ENCODE results near the gene FOXP1.

Gene FOXP1

DNA sequence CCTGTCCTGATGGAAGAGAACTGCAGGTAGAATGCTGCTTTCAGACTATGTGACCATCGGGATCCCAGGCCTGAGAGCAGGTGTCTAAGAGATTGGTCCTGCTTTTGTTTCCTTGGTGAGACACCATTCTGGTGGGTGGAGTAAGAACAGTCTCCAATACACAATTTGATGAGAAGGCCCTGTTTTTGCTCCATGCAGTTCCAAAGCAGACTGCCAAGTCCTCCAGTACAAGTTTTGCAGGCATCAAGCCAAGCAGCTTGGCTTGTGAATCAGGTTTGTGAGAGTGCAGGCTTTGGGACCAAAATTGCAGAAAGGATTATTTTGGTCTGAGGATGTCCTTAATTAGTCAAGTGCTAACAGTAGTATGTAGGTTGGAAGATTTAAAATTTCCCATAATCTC, 381.6 kb downstream of the FOXP1 start:
- ATAC-seq (replicated peaks) = no peak
- DNase-seq = no peak
- no peaks in the 10 kb centered on the region for H3K9me3 Mint-ChIP-seq
- H3K27ac Mint-ChIP-seq = no peak overlapping the region
- H3K27me3 Mint-ChIP-seq = no peaks in the 10 kb centered on the region
- peaks cover 3 to 11% of the 10 kb centered on the region in 2 donors for H3K4me1 Mint-ChIP-seq (ENCODE audit: low read depth in 2 of 2)
- no peaks in the 10 kb centered on the region for H3K36me3 Mint-ChIP-seq (ENCODE audit: insufficient read depth)
- no peak overlapping the region for H3K4me3 Mint-ChIP-seq

DNA sequence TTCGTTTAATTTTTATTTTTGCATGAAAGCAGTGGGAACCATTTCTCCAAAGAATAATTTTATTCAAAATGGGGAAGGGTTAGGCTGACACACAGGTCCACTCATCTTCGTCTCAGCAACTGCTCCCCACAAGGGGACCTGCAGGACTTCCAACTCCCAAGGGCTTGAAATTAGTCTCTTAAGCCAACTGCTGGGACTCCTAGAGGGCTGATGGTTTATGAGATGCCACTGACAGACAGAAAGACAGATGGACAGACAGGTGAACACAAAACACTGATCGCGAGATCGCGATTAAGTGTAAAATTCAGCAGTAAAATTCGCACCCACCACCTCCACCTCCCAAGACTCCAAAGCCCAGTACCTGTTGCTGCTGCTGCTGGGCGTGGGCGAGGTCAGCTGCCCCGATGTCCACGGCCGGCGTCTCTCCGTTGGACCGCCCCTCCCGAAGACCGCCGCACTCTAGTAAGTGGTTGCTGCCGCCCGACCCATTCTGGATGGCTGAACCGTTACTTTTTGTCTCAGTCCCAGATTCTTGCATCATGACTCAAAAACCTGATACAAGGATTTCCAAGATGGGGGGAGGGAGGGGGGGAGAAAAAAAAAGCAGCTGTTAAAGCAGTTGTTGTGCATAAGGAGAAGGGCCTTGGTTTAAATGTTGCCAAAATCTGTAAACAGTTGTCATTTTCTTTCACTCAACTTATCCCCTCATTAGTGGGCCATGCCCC, 385.5 kb downstream of the FOXP1 start:
- peaks cover 6 to 12% of the 10 kb centered on the region in 2 donors for H3K4me1 Mint-ChIP-seq (ENCODE audit: low read depth in 2 of 2)
- H3K27ac Mint-ChIP-seq = no peak overlapping the region
- H3K36me3 Mint-ChIP-seq (ENCODE audit: insufficient read depth) = peaks cover under 1% of the 10 kb centered on the region
- ATAC-seq (replicated peaks) (no peak), DNase-seq (no peak)
- H3K9me3 Mint-ChIP-seq = no peaks in the 10 kb centered on the region
- H3K4me3 Mint-ChIP-seq = no peak overlapping the region
- H3K27me3 Mint-ChIP-seq = no peaks in the 10 kb centered on the region

DNA sequence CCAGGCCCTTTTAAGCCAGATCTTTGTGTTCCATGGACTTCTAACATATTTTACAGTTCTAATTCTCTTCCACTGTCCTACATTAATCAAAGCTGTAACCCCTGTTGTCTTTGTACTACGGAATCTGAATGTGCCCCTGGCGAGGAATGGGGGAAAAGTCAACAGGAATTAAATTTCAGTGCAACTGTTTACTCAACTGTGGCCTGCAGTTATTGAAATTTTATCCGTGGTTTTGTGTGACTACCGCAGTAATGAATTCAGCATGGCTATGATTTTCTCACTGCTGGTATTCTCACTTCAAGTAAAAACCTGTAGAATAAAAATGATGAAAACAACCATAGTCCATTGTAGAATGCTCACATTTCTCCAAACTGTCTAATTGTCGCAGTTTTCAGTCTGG, 388.0 kb downstream of the FOXP1 start:
- Mint-ChIP-seq H3K4me1 (ENCODE audit: low read depth in 2 of 2) (peaks cover 6 to 17% of the 10 kb centered on the region in 2 donors), H3K27me3 (no peaks in the 10 kb centered on the region), H3K36me3 (ENCODE audit: insufficient read depth) (peaks cover 6% of the 10 kb centered on the region), H3K27ac (no peak overlapping the region), H3K4me3 (no peak overlapping the region), H3K9me3 (no peaks in the 10 kb centered on the region)
- ATAC-seq (replicated peaks) (no peak), DNase-seq (no peak)

DNA sequence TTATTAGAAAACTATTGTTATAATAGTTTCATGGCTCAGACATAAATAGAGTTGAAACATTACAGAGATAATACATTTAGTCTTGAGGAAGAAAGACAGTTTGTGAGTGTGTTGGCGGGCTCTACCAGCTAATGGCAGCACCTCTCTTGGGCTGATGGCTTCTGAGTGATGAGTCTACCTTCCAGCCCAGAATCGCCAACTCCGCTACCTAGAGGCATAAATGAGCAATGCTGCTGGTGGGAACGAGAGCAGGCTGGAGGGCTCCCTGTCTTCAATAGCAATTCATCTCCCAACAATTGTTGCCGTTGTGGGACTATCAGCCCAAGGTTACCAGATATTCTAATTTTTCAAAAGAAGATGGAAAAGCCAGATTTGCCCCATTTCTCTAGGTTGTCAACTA, 388.7 kb downstream of the FOXP1 start:
- Mint-ChIP-seq H3K4me1 (ENCODE audit: low read depth in 2 of 2) (peaks cover 6 to 17% of the 10 kb centered on the region in 2 donors), H3K27ac (no peak overlapping the region), H3K27me3 (no peaks in the 10 kb centered on the region), H3K36me3 (ENCODE audit: insufficient read depth) (peaks cover 6% of the 10 kb centered on the region), H3K4me3 (no peak overlapping the region), H3K9me3 (no peaks in the 10 kb centered on the region)
- ATAC-seq (replicated peaks) (no peak), DNase-seq (no peak)

DNA sequence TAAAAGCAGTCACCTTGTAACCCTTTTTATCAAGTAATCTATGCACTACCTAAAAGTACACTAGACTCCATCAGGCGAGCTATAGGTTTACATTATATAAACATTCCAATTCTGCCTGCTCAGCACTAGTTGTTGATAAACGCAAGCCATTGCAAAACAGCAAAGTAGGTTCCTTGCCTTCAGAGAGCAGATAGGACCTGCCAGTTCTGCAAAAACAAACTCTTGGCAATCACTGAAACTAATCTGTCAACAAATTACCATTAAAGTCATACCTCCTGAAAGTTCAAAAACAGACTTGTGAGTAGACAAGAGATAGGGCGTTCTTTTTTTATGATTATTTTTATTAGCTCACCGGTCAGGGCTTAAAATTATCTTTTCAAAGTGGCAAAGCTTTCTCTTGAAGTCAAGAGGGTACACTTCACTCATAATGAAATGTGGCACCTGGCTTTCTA, 392.5 kb downstream of the FOXP1 start:
- Mint-ChIP-seq H3K4me3 (no peak overlapping the region), H3K9me3 (no peaks in the 10 kb centered on the region), H3K36me3 (ENCODE audit: insufficient read depth) (peaks cover 6% of the 10 kb centered on the region)

DNA sequence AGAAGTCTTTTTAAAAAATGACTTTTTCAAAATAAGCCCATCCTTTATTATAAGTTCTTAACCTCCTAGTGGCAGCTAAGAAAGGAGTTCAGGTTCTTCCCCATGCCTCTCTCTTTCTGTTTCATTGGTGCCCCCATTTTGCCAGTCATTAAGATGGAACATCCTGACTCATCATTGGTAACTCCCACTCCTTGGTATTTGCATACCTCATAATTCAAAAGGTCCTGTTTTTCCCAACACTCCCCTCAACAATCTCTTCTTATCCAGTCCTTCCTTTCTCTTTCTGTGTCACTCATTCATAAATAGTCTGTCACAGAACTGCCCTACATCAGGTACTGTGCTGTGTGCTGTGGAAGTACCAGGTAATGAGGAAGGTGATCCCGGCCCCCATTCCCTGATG, 394.0 kb downstream of the FOXP1 start:
- no peak for ATAC-seq (replicated peaks)
- DNase-seq = no peak
- Mint-ChIP-seq H3K27ac (peak overlapping the region in 1 of 2 donors; percentile 1), H3K9me3 (no peaks in the 10 kb centered on the region), H3K4me1 (ENCODE audit: low read depth in 2 of 2) (peaks cover 9 to 25% of the 10 kb centered on the region in 2 donors), H3K27me3 (no peaks in the 10 kb centered on the region), H3K36me3 (ENCODE audit: insufficient read depth) (peaks cover 9% of the 10 kb centered on the region), H3K4me3 (no peak overlapping the region)

More for the DNA sequence above, 392.5 kb downstream of the FOXP1 start:
- DNase-seq = no peak
- Mint-ChIP-seq H3K4me1 (ENCODE audit: low read depth in 2 of 2) (peaks cover 6 to 18% of the 10 kb centered on the region in 2 donors), H3K27ac (peak overlapping the region in 1 of 2 donors; percentile 75), H3K27me3 (no peaks in the 10 kb centered on the region)
- no peak for ATAC-seq (replicated peaks)

DNA sequence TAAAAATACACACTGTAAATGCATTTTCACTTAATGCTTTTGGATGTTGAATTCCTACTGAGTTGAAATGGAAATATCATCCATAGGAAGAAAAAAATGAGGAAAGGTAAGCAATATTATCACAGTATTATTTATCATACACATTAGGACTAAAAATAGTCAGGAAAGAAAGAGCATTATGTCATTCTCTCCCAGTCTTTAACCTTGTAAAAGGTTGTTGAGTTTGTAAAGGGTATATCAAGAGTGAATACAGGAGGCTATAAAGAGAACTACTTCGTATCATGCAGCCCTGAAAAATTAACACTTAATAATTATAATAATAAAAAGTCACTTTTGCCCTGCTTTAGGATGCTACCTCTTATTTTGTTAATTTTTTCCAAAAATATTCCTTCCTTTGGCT, 395.8 kb downstream of the FOXP1 start:
- peaks cover 5% of the 10 kb centered on the region for H3K36me3 Mint-ChIP-seq (ENCODE audit: insufficient read depth)
- H3K4me1 Mint-ChIP-seq (ENCODE audit: low read depth in 2 of 2) = peaks cover 3 to 18% of the 10 kb centered on the region in 2 donors
- no peak for ATAC-seq (replicated peaks)
- no peak for DNase-seq
- no peak overlapping the region for H3K27ac Mint-ChIP-seq
- H3K4me3 Mint-ChIP-seq = no peak overlapping the region
- no peaks in the 10 kb centered on the region for H3K27me3 Mint-ChIP-seq
- no peaks in the 10 kb centered on the region for H3K9me3 Mint-ChIP-seq

DNA sequence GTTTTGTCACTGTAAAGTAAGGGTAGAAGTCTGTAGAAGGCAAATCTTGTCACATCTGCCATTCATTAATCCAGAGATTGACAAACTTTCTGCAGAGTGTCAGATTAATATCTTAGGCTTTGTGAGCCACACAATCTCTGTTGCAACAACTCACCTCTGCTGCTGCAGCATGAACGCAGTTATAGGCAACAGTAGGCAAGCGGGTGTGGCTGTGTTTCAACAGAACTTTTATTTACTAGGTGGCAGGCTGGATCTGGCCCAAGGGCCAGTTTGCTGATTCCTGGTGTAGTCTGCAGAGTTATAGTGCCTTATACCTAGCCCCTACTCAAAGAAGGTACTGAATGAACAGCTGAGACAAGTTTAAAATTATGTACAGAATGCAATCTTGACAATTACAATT, 396.7 kb downstream of the FOXP1 start:
- Mint-ChIP-seq H3K4me3 (no peak overlapping the region), H3K4me1 (ENCODE audit: low read depth in 2 of 2) (peaks cover 3 to 18% of the 10 kb centered on the region in 2 donors), H3K36me3 (ENCODE audit: insufficient read depth) (peaks cover 3% of the 10 kb centered on the region), H3K9me3 (no peaks in the 10 kb centered on the region), H3K27me3 (no peaks in the 10 kb centered on the region), H3K27ac (no peak overlapping the region)
- ATAC-seq (replicated peaks) (no peak), DNase-seq (no peak)

DNA sequence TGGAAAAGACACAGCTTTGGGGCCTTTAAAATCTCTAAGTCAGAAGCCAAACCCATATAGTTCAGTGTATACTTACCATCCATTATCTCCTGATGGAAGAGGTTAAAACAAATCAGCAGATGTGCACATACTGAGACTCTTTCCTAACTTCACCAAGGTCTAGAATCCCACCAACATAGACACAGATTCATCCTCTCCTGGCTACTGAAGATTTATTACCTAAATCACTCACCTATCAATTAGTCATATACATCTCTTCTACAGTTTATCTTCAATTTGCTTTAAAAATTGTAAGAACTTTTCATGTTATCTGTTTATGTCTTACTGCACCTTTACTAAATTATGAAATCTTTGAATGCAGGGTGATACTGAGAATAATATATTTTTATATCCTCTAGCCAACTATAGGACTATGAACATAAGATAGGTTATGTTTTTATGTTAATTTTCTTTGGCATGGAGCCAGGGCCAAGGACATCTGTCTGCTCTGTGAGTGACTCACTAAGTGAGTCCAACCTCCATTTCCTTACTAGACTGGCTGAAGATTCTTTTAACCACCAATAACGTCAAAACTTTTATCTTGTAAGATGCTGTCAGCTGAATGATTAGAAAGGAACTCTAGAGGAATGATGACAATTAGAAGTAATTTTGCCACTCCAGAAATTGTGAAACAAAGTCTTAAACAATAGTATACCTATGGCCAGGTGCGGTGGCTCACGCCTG, 397.6 kb downstream of the FOXP1 start:
- no peaks in the 10 kb centered on the region for H3K27me3 Mint-ChIP-seq
- ATAC-seq (replicated peaks) (peak; percentile 87), DNase-seq (peak; percentile 4 to 22 (median 8))
- H3K4me3 Mint-ChIP-seq = no peak overlapping the region
- H3K9me3 Mint-ChIP-seq = no peaks in the 10 kb centered on the region
- peaks cover 3% of the 10 kb centered on the region for H3K36me3 Mint-ChIP-seq (ENCODE audit: insufficient read depth)
- peaks cover 3 to 13% of the 10 kb centered on the region in 2 donors for H3K4me1 Mint-ChIP-seq (ENCODE audit: low read depth in 2 of 2)
- H3K27ac Mint-ChIP-seq = peak overlapping the region in 1 of 2 donors; percentile 27

DNA sequence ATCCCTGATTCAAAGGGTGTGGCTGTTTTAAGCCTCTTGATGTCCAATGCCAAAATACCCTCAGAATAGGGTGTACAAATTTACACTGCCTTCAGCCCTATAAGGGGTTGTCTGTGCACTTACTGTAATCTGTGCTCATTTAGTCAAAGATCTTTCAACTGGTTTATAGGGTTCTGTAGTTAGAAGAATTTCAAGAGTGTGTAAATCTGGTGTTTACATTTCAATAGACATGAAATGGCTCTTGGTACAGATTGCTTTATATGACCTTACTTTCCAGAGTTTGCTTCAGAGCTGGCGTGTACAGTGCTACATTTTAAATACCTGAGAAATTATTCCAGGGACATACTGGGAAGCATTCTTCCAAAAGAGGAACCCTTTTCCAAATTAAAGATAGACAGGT, 399.3 kb downstream of the FOXP1 start:
- ATAC-seq (replicated peaks) = no peak
- peaks cover 3% of the 10 kb centered on the region for H3K36me3 Mint-ChIP-seq (ENCODE audit: insufficient read depth)
- H3K4me3 Mint-ChIP-seq = no peak overlapping the region
- peak overlapping the region in 1 of 2 donors; percentile 76 for H3K27ac Mint-ChIP-seq
- no peak for DNase-seq
- H3K9me3 Mint-ChIP-seq = no peaks in the 10 kb centered on the region
- peaks cover 3 to 13% of the 10 kb centered on the region in 2 donors for H3K4me1 Mint-ChIP-seq (ENCODE audit: low read depth in 2 of 2)
- no peaks in the 10 kb centered on the region for H3K27me3 Mint-ChIP-seq

DNA sequence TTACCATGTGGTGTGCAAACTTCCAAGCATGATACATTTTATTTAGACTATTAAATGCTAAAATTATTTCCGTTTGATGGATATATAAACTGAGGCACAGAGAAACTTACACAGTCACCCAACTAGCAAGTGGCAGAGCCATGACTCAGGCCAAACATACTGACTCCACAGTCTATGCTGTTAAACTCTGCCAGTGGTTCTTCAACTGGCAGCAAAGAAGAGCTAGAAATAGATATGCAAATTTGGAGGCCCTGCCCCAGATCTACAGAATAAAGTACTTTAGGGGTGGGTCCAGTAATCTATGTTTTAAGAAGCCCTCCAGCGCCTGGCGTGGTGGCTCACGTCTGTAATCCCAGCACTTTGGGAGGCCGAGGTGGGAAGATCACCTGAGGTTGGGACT, 400.0 kb downstream of the FOXP1 start:
- H3K9me3 Mint-ChIP-seq = no peaks in the 10 kb centered on the region
- no peak for ATAC-seq (replicated peaks)
- H3K36me3 Mint-ChIP-seq (ENCODE audit: insufficient read depth) = peaks cover 8% of the 10 kb centered on the region
- no peak overlapping the region for H3K27ac Mint-ChIP-seq
- no peaks in the 10 kb centered on the region for H3K27me3 Mint-ChIP-seq
- no peak for DNase-seq
- H3K4me3 Mint-ChIP-seq = no peak overlapping the region
- H3K4me1 Mint-ChIP-seq (ENCODE audit: low read depth in 2 of 2) = peaks cover 3 to 13% of the 10 kb centered on the region in 2 donors

DNA sequence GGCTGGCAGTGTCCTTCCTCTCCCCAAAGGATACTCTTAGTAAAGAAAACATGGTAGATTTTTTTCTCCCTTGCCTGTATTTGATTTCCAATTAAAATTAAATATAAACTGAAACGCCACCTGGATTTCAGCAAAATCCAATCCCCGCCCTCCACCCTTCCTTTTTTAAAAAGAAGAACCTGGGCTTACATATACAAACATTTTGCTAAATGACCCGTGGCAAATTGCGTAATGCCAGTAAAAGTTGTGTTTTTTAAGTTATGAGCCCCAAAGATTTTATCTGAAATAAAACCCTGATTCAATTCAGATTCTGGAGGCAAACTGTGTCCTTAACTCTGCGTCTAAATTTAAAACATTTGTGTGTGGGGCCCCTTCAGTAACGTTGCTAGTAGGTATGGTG, 403.0 kb downstream of the FOXP1 start:
- H3K27ac Mint-ChIP-seq = no peak overlapping the region
- no peaks in the 10 kb centered on the region for H3K27me3 Mint-ChIP-seq

DNA sequence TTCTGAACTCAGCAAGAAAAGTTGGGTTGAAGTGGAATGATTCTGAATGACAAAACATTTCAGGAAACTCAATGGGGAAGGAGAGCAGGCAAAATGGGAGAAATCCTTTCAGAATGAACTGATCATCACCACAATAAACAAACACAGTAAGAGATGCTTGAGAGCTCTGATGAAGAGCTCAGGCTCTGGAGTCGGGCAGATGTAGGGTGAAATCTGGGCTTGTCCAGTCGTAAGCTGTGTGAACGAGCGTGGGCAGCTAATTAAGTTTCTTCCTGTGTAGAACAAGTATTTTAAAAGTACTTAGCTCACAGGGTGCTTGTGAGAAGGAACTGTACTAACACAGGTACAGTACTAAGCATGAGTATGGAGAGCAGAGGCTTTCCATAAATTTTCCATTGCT, 406.2 kb downstream of the FOXP1 start:
- Mint-ChIP-seq H3K36me3 (ENCODE audit: insufficient read depth) (peaks cover 10% of the 10 kb centered on the region), H3K4me1 (ENCODE audit: low read depth in 2 of 2) (no peaks in the 10 kb centered on the region), H3K9me3 (no peaks in the 10 kb centered on the region), H3K27me3 (no peaks in the 10 kb centered on the region), H3K4me3 (no peak overlapping the region), H3K27ac (no peak overlapping the region)
- DNase-seq = no peak
- no peak for ATAC-seq (replicated peaks)

More for the DNA sequence above, 403.0 kb downstream of the FOXP1 start:
- Mint-ChIP-seq H3K4me3 (no peak overlapping the region), H3K36me3 (ENCODE audit: insufficient read depth) (peaks cover 13% of the 10 kb centered on the region), H3K4me1 (ENCODE audit: low read depth in 2 of 2) (peaks cover under 1 to 4% of the 10 kb centered on the region in 2 donors), H3K9me3 (no peaks in the 10 kb centered on the region)
- no peak for DNase-seq
- no peak for ATAC-seq (replicated peaks)

DNA sequence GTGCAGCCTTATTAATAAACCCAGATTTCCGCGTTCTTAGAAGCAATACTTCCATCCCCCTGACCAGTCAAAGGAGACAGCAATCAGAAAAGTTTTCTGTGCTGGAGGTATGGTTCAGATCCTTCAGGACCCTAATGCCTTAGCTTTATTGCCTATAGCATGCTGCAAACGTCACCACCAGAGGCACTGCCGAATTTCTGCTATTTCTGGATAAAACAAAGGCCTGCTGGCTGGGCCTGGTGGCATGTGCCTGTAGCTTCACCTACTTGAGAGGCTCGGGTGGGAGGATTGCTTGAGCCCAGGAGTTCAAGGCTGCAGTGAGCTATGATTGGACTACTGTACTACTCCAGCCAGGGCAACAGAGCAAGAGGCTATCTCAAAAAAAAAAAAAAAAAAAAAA, 407.2 kb downstream of the FOXP1 start:
- Mint-ChIP-seq H3K4me3 (no peak overlapping the region), H3K27me3 (no peaks in the 10 kb centered on the region), H3K36me3 (ENCODE audit: insufficient read depth) (peaks cover 10% of the 10 kb centered on the region), H3K9me3 (no peaks in the 10 kb centered on the region), H3K4me1 (ENCODE audit: low read depth in 2 of 2) (no peaks in the 10 kb centered on the region), H3K27ac (no peak overlapping the region)
- ATAC-seq (replicated peaks) = no peak
- no peak for DNase-seq
